HTR-8/SVneo (cell line): ENCODE data around the gene GAPDHS.

Experiments
- DNase-seq: peaks from one replicate; pipeline ENCODE4 v3.0.0; 2011; ENCODE audit warnings: low spot score, mixed read lengths; ENCODE audit not compliant: insufficient read length
- FAIRE-seq: peaks from 2 replicates; lab custom pipeline; 2011; peaks lifted over from hg19 to GRCh38; lab: Jason Lieb, UNC

Gene GAPDHS

GRCh38 chr19:35554076-35554475, 20.8 kb downstream of the GAPDHS start:
- DNase-seq (no peak), FAIRE-seq (no peak)

GRCh38 chr19:35555301-35556005, 22.2 kb downstream of the GAPDHS start:
- DNase-seq (peak; percentile 76), FAIRE-seq (peak; percentile 79)

- DNase-seq (no peak), FAIRE-seq (no peak)
Measured at GRCh38 chr19:35556025-35556590, 22.9 kb downstream of the GAPDHS start.

GRCh38 chr19:35556846-35557538, 23.7 kb downstream of the GAPDHS start:
- no peak for DNase-seq
- FAIRE-seq: no peak

- FAIRE-seq (no peak), DNase-seq (no peak)
Measured at GRCh38 chr19:35557539-35558399, 24.5 kb downstream of the GAPDHS start.

GRCh38 chr19:35558400-35559280, 25.4 kb downstream of the GAPDHS start:
- FAIRE-seq (no peak), DNase-seq (no peak)

GRCh38 chr19:35559281-35559659, 26.0 kb downstream of the GAPDHS start:
- FAIRE-seq (no peak), DNase-seq (no peak)

- DNase-seq: no peak
- FAIRE-seq: no peak
Measured at GRCh38 chr19:35559781-35560180, 26.5 kb downstream of the GAPDHS start.

GRCh38 chr19:35560271-35560670, 27.0 kb downstream of the GAPDHS start:
- FAIRE-seq (no peak), DNase-seq (no peak)

- FAIRE-seq (no peak), DNase-seq (no peak)
Measured at GRCh38 chr19:35560677-35561076, 27.4 kb downstream of the GAPDHS start.

GRCh38 chr19:35561436-35561835, 28.2 kb downstream of the GAPDHS start:
- FAIRE-seq (no peak), DNase-seq (no peak)

- DNase-seq (no peak), FAIRE-seq (no peak)
Measured at GRCh38 chr19:35562336-35562735, 29.1 kb downstream of the GAPDHS start.

- FAIRE-seq: no peak
- DNase-seq: no peak
Measured at GRCh38 chr19:35562776-35563175, 29.5 kb downstream of the GAPDHS start.

- no peak for DNase-seq
- no peak for FAIRE-seq
Measured at GRCh38 chr19:35563207-35563829, 30.1 kb downstream of the GAPDHS start, which contains the start of gene ATP4A. Gene ATP4A (minus strand): TSS chr19:35563658. CDS start chr19:35563629, 29 bp downstream.

GRCh38 chr19:35565016-35565856, 32.0 kb downstream of the GAPDHS start:
- FAIRE-seq (no peak), DNase-seq (no peak)

- DNase-seq (no peak), FAIRE-seq (no peak)
Measured at GRCh38 chr19:35566738-35567137, 33.5 kb downstream of the GAPDHS start.

GRCh38 chr19:35569281-35569781, 36.1 kb downstream of the GAPDHS start:
- DNase-seq: no peak
- FAIRE-seq: no peak

- DNase-seq (no peak), FAIRE-seq (no peak)
Measured at GRCh38 chr19:35571406-35571965, 38.2 kb downstream of the GAPDHS start.
